Activated T-helper 2 cell treated with anti-CD3 and anti-CD28 coated beads, Interferon-gamma antibody, Interleukin-2, Interleukin-4, amounts not matched to agents 10 μg/mL and 5 μg/mL and 100 μg/mL, durations not matched to agents 14 hours and 24 hours and 36 hours (primary cell): ENCODE data around the gene SEMA3E. TPM values are rescaled to one million over a fixed set of nuclear protein-coding genes. Genes with fewer than 3 reads are reported as not detected.

ENCODE experiments used
- DNase-seq: peaks from one replicate; pipeline ENCODE4 v3.0.0; 2021; ENCODE audit warnings: low spot score
- H3K27ac Mint-ChIP-seq: one replicate; pipeline ENCODE4 v1.8.0; 2021; ENCODE audit warnings: mixed read lengths
- H3K27me3 Mint-ChIP-seq: one replicate; pipeline ENCODE4 v1.8.0; 2021; ENCODE audit warnings: low read depth, mixed read lengths
- H3K36me3 Mint-ChIP-seq: one replicate; pipeline ENCODE4 v1.8.0; 2021; ENCODE audit warnings: low read depth, mixed read lengths
- H3K4me1 Mint-ChIP-seq: one replicate; pipeline ENCODE4 v1.8.0; 2021; ENCODE audit warnings: low read depth, mixed read lengths
- H3K4me3 Mint-ChIP-seq: one replicate; pipeline ENCODE4 v1.8.0; 2021; ENCODE audit warnings: low read depth, mild to moderate bottlenecking, moderate library complexity, mixed read lengths
- H3K9me3 Mint-ChIP-seq: one replicate; pipeline ENCODE4 v1.8.0; 2021; ENCODE audit warnings: mixed read lengths
- intact Hi-C: fragments of 100-400 bp; cut with micrococcal nuclease; formaldehyde crosslinking; loops from one replicate; pipeline ENCODE4 v1.15.1; 2023
- total RNA-seq: library from RNA; stranded (reverse); gene quantifications from 2 replicates; pipeline ENCODE4 v1.2.3, GENCODE V29; 2022

SEMA3E gene
- total RNA-seq, 1 donor from 2014 or later, result not detected

GRCh38 chr7:83486536-83486935 is 162.4 kb downstream of the SEMA3E start:
- H3K4me3 Mint-ChIP-seq, result no peak overlapping the region

DNA sequence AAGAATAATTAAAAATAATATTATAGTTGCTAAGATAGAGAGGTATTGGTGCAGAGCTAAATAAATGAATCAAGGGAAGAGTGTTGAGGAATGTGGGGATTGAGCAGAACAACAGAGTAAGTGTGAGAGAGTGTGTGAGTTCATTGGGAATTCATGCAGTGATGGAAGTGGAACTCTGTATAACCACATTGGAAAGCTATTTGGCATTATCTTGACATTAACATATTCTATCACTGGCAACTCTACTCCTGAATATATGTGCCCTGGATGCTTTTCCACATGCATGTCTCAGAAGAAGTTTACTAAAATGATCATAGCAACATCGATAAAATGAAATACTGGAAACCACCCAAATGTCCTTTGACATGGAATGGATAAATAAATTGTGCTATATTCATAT is 164.1 kb downstream of the SEMA3E start:
- intact Hi-C loops, result no loop called here
- Mint-ChIP-seq H3K4me1 (no peaks in the 10 kb centered on the region), H3K4me3 (no peak overlapping the region)

More at GRCh38 chr7:83486536-83486935, 162.4 kb downstream of the SEMA3E start:
- intact Hi-C loops, result no loop called here
- Mint-ChIP-seq H3K27ac (no peak overlapping the region), H3K27me3 (no peaks in the 10 kb centered on the region), H3K36me3 (no peaks in the 10 kb centered on the region), H3K4me1 (no peaks in the 10 kb centered on the region), H3K9me3 (no peaks in the 10 kb centered on the region)
- no peak for DNase-seq

GRCh38 chr7:83484266-83484665 is 164.7 kb downstream of the SEMA3E start:
- H3K4me3 Mint-ChIP-seq, result no peak overlapping the region
- no peak overlapping the region for H3K27ac Mint-ChIP-seq
- H3K27me3 Mint-ChIP-seq, result no peaks in the 10 kb centered on the region
- no peaks in the 10 kb centered on the region for H3K9me3 Mint-ChIP-seq
- no peaks in the 10 kb centered on the region for H3K36me3 Mint-ChIP-seq
- H3K4me1 Mint-ChIP-seq, result no peaks in the 10 kb centered on the region
- DNase-seq, result no peak
- intact Hi-C loops, result no loop called here

More for the DNA sequence above, 164.1 kb downstream of the SEMA3E start:
- Mint-ChIP-seq H3K27ac (no peak overlapping the region), H3K27me3 (no peaks in the 10 kb centered on the region), H3K9me3 (no peaks in the 10 kb centered on the region), H3K36me3 (no peaks in the 10 kb centered on the region)
- no peak for DNase-seq

DNA sequence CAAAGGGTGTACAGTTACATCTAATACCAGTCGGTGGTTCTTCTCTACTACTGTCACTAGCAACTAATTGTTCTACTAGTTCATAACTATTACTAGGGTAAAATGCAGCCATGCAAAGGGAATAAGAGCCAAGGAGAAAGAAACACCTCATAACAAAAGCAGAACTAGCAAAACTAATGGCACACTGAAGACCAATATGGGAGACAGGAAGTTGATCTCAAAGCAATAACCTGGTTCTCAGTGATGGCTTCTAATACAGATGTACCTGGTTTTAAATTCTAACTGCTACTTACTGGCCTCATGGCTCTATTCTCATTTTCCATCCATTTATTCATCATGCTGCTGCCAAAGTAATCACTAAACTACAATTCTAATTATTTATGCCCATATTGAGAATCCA is 170.3 kb downstream of the SEMA3E start:
- H3K4me3 Mint-ChIP-seq, result no peak overlapping the region
- intact Hi-C loops, result no loop called here
- H3K9me3 Mint-ChIP-seq, result no peaks in the 10 kb centered on the region
- H3K27me3 Mint-ChIP-seq, result no peaks in the 10 kb centered on the region
- H3K4me1 Mint-ChIP-seq, result no peaks in the 10 kb centered on the region
- H3K36me3 Mint-ChIP-seq, result no peaks in the 10 kb centered on the region
- no peak overlapping the region for H3K27ac Mint-ChIP-seq
- no peak for DNase-seq

GRCh38 chr7:83476511-83477050 is 172.4 kb downstream of the SEMA3E start:
- Mint-ChIP-seq H3K36me3 (no peaks in the 10 kb centered on the region), H3K4me1 (no peaks in the 10 kb centered on the region), H3K9me3 (no peaks in the 10 kb centered on the region), H3K27ac (no peak overlapping the region), H3K27me3 (no peaks in the 10 kb centered on the region), H3K4me3 (no peak overlapping the region)
- no peak for DNase-seq
- intact Hi-C loops, result no loop called here

DNA sequence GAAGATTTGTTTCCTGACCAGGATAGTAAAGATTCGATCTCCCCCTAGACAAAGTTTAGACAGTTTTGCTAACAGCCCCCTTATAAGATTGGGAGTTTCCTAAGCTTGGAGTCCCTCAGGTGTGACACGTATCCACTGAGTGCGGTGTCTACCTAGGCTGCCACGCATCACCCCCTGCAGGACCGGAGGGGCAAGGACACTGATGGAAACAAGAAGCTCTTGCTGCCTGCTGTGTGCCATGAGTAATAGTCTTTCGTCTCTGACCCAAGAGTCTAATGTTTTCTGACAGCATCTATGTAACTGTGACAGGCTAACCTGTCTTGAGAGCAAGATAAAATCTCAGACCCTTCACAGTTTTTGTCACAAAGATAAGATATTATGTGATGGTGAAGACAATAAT is 173.5 kb downstream of the SEMA3E start:
- H3K9me3 Mint-ChIP-seq, result no peaks in the 10 kb centered on the region
- H3K27ac Mint-ChIP-seq, result no peak overlapping the region
- intact Hi-C loops, result no loop called here

DNA sequence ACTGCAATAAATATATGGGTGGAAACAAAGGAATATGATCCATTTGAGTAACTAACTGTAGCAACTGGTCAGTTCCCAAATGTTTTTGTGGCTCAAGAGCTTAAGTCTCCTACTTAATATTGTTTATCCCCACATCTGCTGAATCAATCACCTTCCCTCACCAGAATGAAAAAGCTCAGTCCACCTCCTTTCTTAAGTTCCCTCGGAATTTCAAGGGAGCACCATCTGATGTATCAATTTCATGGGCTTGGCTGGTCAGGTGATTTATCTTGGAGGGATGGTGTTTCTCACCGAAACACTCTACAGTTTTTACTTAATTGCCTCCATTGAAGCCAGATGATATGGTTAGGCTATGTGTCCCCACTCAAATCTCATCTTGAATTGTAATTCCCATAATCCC is 176.6 kb downstream of the SEMA3E start:
- H3K27me3 Mint-ChIP-seq, result no peaks in the 10 kb centered on the region
- H3K9me3 Mint-ChIP-seq, result no peaks in the 10 kb centered on the region
- H3K4me1 Mint-ChIP-seq, result no peaks in the 10 kb centered on the region
- H3K36me3 Mint-ChIP-seq, result no peaks in the 10 kb centered on the region
- no peak overlapping the region for H3K4me3 Mint-ChIP-seq
- intact Hi-C loops, result no loop called here
- no peak for DNase-seq
- H3K27ac Mint-ChIP-seq, result no peak overlapping the region

More for the DNA sequence above, 173.5 kb downstream of the SEMA3E start:
- Mint-ChIP-seq H3K4me1 (no peaks in the 10 kb centered on the region), H3K27me3 (no peaks in the 10 kb centered on the region), H3K36me3 (no peaks in the 10 kb centered on the region), H3K4me3 (no peak overlapping the region)
- no peak for DNase-seq

- no peaks in the 10 kb centered on the region for H3K4me1 Mint-ChIP-seq
- H3K9me3 Mint-ChIP-seq, result no peaks in the 10 kb centered on the region
- H3K4me3 Mint-ChIP-seq, result no peak overlapping the region
- H3K36me3 Mint-ChIP-seq, result no peaks in the 10 kb centered on the region
- no peak for DNase-seq
- intact Hi-C loops, result no loop called here
- H3K27ac Mint-ChIP-seq, result no peak overlapping the region
- no peaks in the 10 kb centered on the region for H3K27me3 Mint-ChIP-seq
These were observed 179.4 kb downstream of the SEMA3E start for GRCh38 chr7:83469491-83469890.

- no peaks in the 10 kb centered on the region for H3K9me3 Mint-ChIP-seq
- DNase-seq, result no peak
- H3K36me3 Mint-ChIP-seq, result no peaks in the 10 kb centered on the region
- intact Hi-C loops, result no loop called here
- H3K27ac Mint-ChIP-seq, result no peak overlapping the region
- no peaks in the 10 kb centered on the region for H3K4me1 Mint-ChIP-seq
- H3K27me3 Mint-ChIP-seq, result no peaks in the 10 kb centered on the region
- no peak overlapping the region for H3K4me3 Mint-ChIP-seq
These were observed 179.9 kb downstream of the SEMA3E start for GRCh38 chr7:83469076-83469475.

- no peak overlapping the region for H3K4me3 Mint-ChIP-seq
- no peak for DNase-seq
- intact Hi-C loops, result no loop called here
- no peaks in the 10 kb centered on the region for H3K4me1 Mint-ChIP-seq
- H3K36me3 Mint-ChIP-seq, result no peaks in the 10 kb centered on the region
- H3K9me3 Mint-ChIP-seq, result no peaks in the 10 kb centered on the region
- H3K27ac Mint-ChIP-seq, result no peak overlapping the region
- H3K27me3 Mint-ChIP-seq, result no peaks in the 10 kb centered on the region
These were observed 180.6 kb downstream of the SEMA3E start for GRCh38 chr7:83468251-83468739.

DNA sequence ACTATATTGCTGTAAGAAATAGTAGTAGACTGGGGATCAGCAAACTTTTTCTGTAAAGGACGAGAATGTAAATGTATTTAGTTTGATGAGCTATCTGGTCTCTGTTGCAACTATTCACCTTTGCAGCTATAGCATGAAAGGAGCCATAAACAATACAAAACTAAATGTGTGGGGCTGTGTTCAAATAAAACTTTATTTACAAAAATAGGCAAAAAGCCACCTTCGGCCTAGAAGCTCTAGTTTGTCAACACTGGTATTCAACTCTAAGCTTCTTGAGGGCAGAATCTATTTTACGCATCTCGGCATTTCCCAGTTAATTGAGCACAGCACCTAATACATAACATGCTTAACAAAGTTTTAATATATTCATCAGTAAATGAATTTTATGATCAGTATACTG is 181.4 kb downstream of the SEMA3E start:
- H3K4me1 Mint-ChIP-seq, result no peaks in the 10 kb centered on the region
- intact Hi-C loops, result no loop called here
- no peak overlapping the region for H3K4me3 Mint-ChIP-seq
- H3K27me3 Mint-ChIP-seq, result no peaks in the 10 kb centered on the region
- no peak for DNase-seq
- no peak overlapping the region for H3K27ac Mint-ChIP-seq
- no peaks in the 10 kb centered on the region for H3K9me3 Mint-ChIP-seq
- no peaks in the 10 kb centered on the region for H3K36me3 Mint-ChIP-seq

GRCh38 chr7:83466956-83467355 is 182.0 kb downstream of the SEMA3E start:
- H3K4me3 Mint-ChIP-seq, result no peak overlapping the region
- H3K27ac Mint-ChIP-seq, result no peak overlapping the region
- no peaks in the 10 kb centered on the region for H3K4me1 Mint-ChIP-seq
- no peaks in the 10 kb centered on the region for H3K27me3 Mint-ChIP-seq
- DNase-seq, result no peak
- H3K36me3 Mint-ChIP-seq, result no peaks in the 10 kb centered on the region
- intact Hi-C loops, result no loop called here
- H3K9me3 Mint-ChIP-seq, result no peaks in the 10 kb centered on the region

DNA sequence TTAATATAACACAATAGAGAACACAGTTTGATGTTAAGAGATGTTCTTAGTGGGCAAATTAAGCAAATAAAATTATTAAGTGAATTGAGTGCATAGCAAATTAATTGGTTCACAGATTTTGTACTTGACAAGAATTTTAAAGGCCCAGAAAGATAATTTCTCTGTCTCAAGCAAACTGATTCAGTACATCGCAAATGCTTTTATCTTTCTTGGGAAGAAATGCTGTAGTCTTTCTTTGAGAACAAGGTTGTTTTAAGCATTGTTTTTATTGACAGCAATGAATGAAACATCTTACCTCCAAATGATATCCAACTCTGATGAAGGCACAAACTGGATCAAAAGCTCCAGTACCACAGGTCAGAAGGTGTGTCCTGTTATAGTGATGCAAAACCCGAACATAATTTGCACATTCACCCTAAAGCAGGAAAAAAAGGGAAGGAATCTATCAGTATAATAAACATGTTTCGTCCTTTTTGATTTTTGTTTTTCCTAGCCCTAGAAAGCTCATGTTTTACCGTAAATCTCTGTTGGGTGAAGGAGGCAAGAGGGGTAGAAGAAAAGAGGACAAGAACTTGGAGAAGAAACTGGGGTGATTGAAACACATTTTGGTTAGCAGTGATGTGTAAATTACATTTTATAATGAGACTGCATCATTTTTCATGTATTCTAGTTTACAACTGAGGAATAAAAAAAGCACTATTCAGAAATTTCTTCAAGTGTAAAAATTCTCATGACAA is 182.6 kb downstream of the SEMA3E start:
- no peak for DNase-seq
- no peaks in the 10 kb centered on the region for H3K27me3 Mint-ChIP-seq
- no peaks in the 10 kb centered on the region for H3K9me3 Mint-ChIP-seq
- H3K27ac Mint-ChIP-seq, result no peak overlapping the region
- no peaks in the 10 kb centered on the region for H3K36me3 Mint-ChIP-seq
- H3K4me1 Mint-ChIP-seq, result no peaks in the 10 kb centered on the region
- no peak overlapping the region for H3K4me3 Mint-ChIP-seq
- intact Hi-C loops, result no loop called here
